H1 (cell line): ENCODE results near the gene IL21. TPM values are rescaled to one million over a fixed set of nuclear protein-coding genes. Genes with fewer than 3 reads are reported as not detected.
A peak's percentile ranks its signal among the peaks of the same experiment; 100 is the strongest.

ENCODE experiments used
- CTCF ChIA-PET: fragments of 300-600 bp; sonication (Branson Sonifier 250); formaldehyde crosslinking; loops from one replicate; lab custom pipeline; 2021; ENCODE audit not compliant: partially characterized antibody; lab: Charles Lee
- POLR2A ChIA-PET: fragments of 300-600 bp; sonication (Branson Sonifier 250); formaldehyde crosslinking; loops from one replicate; lab custom pipeline; 2021; ENCODE audit warnings: inconsistent platforms; ENCODE audit not compliant: partially characterized antibody; lab: Charles Lee
- DNase-seq, 2 experiments: peaks; one replicate each; pipeline versions ENCODE4 v3.0.0 to v3.0.0-alpha.2; 2010 to 2022; ENCODE audit warnings: low spot score in 2 of 2, low read depth in 1 of 2, mixed read lengths in 1 of 2
- FAIRE-seq: peaks from 2 replicates; lab custom pipeline; 2011; peaks lifted over from hg19 to GRCh38; lab: Jason Lieb, UNC
- H2AFZ ChIP-seq: 2 replicates; pipeline ENCODE4 v1.8.1; 2012; ENCODE audit warnings: low read length, inconsistent platforms
- H2AK5ac ChIP-seq: 2 replicates; pipeline ENCODE4 v1.6.1; 2013; ENCODE audit warnings: low read depth, low read length
- H2BK120ac ChIP-seq: replicated peaks from 2 replicates; pipeline ENCODE3; 2013; ENCODE audit warnings: low read depth, low read length, inconsistent platforms
- H2BK12ac ChIP-seq: 2 replicates; pipeline ENCODE4 v1.6.1; 2013; ENCODE audit warnings: low read depth, low read length
- H2BK15ac ChIP-seq: 2 replicates; pipeline ENCODE4 v1.6.1; 2013; ENCODE audit warnings: low read length
- H2BK20ac ChIP-seq: 2 replicates; pipeline ENCODE4 v1.6.1; 2013; ENCODE audit warnings: low read length
- H2BK5ac ChIP-seq: 2 replicates; pipeline ENCODE4 v1.6.1; 2013; ENCODE audit warnings: low read depth, low read length
- H3K14ac ChIP-seq: 2 replicates; pipeline ENCODE4 v1.6.1; 2013; ENCODE audit warnings: inconsistent platforms; ENCODE audit not compliant: insufficient read length
- H3K18ac ChIP-seq: 2 replicates; pipeline ENCODE4 v1.6.1; 2013; ENCODE audit warnings: low read length; ENCODE audit errors: extremely low read depth
- H3K23ac ChIP-seq: 2 replicates; pipeline ENCODE4 v1.6.1; 2013; ENCODE audit warnings: inconsistent platforms; ENCODE audit not compliant: insufficient read length
- H3K23me2 ChIP-seq: 2 replicates; pipeline ENCODE4 v1.6.1; 2013; ENCODE audit warnings: low read depth, low read length
- H3K27ac ChIP-seq: 2 replicates; pipeline ENCODE4 v1.6.1; 2011; ENCODE audit warnings: low read depth, low read length, inconsistent platforms
- H3K27me3 ChIP-seq, 4 experiments: replicated peaks in 1 of 4; 1 replicate in 1 of 4; 2 replicates in 3 of 4; pipeline versions ENCODE4 v1.6.1 to v1.8.1; 2011 to 2013; ENCODE audit warnings: low read length in 3 of 4, mild to moderate bottlenecking in 3 of 4, inconsistent platforms in 2 of 4, mixed read lengths in 2 of 4, moderate library complexity in 1 of 4; ENCODE audit not compliant: control insufficient read depth in 3 of 4, insufficient read depth in 3 of 4; ENCODE audit errors: extremely low read depth in 1 of 4
- H3K36me3 ChIP-seq, 4 experiments: 2 replicates each; pipeline versions ENCODE4 v1.6.1 to v1.8.1; 2011 to 2013; ENCODE audit warnings: mild to moderate bottlenecking in 4 of 4, low read length in 3 of 4, moderate library complexity in 2 of 4, control low read depth in 1 of 4, inconsistent platforms in 1 of 4; ENCODE audit not compliant: insufficient read depth in 4 of 4, control insufficient read depth in 2 of 4
- H3K4ac ChIP-seq: replicated peaks from 2 replicates; pipeline ENCODE3; 2013; ENCODE audit warnings: low read length, low read depth, mixed read lengths, inconsistent platforms; ENCODE audit not compliant: insufficient read length
- H3K4me1 ChIP-seq, 4 experiments: replicated peaks in 1 of 4; 1 replicate in 1 of 4; 2 replicates in 3 of 4; pipeline versions ENCODE4 v1.6.1 to v1.8.1; 2011 to 2013; ENCODE audit warnings: low read length in 3 of 4, inconsistent platforms in 2 of 4, mixed read lengths in 1 of 4; ENCODE audit not compliant: insufficient read depth in 4 of 4, control insufficient read depth in 3 of 4
- H3K4me2 ChIP-seq, 2 experiments: 2 replicates each; pipeline versions ENCODE4 v1.6.1 to v1.8.1; 2011 to 2013; ENCODE audit warnings: low read depth in 2 of 2, low read length in 2 of 2, control low read depth in 1 of 2, inconsistent platforms in 1 of 2, mild to moderate bottlenecking in 1 of 2; ENCODE audit not compliant: insufficient read depth in 1 of 2
- H3K4me3 ChIP-seq, 4 experiments: fragments of 200-600, 300-600 bp in 1 of 4; sonication (generic), shearing (Covaris generic), sonication (Bioruptor Twin) in 1 of 4; 2 replicates each; pipeline versions ENCODE4 v1.5.1 to v1.8.1; 2011 to 2016; ENCODE audit warnings: low read length in 4 of 4, low read depth in 3 of 4, control low read depth in 2 of 4, inconsistent platforms in 2 of 4, mild to moderate bottlenecking in 2 of 4, mixed read lengths in 1 of 4, moderate library complexity in 1 of 4; ENCODE audit not compliant: insufficient read depth in 2 of 4; ENCODE audit errors: extremely low read depth in 1 of 4
- H3K56ac ChIP-seq: replicated peaks from 2 replicates; pipeline ENCODE3; 2013; ENCODE audit warnings: low read depth, mild to moderate bottlenecking, mixed read lengths, low read length, inconsistent platforms; ENCODE audit not compliant: insufficient read length
- H3K79me1 ChIP-seq: 2 replicates; pipeline ENCODE4 v1.6.1; 2013; ENCODE audit warnings: low read depth, low read length, control low read depth
- H3K79me2 ChIP-seq, 2 experiments: 2 replicates each; pipeline versions ENCODE4 v1.6.1 to v1.8.1; 2012 to 2013; ENCODE audit warnings: low read length in 2 of 2, mild to moderate bottlenecking in 2 of 2, inconsistent platforms in 1 of 2; ENCODE audit not compliant: insufficient read depth in 2 of 2, control insufficient read depth in 1 of 2
- H3K9ac ChIP-seq, 4 experiments: replicated peaks in 1 of 4; 1 replicate in 1 of 4; 2 replicates in 3 of 4; pipeline versions ENCODE4 v1.6.1 to v1.8.1; 2011 to 2013; ENCODE audit warnings: low read depth in 3 of 4, low read length in 3 of 4, control low read depth in 2 of 4, mild to moderate bottlenecking in 2 of 4, moderate library complexity in 2 of 4, inconsistent platforms in 1 of 4; ENCODE audit errors: extremely low read depth in 1 of 4
- H3K9me3 ChIP-seq, 2 experiments: 2 replicates each; pipeline versions ENCODE4 v1.6.1 to v1.8.1; 2012 to 2013; ENCODE audit warnings: mild to moderate bottlenecking in 2 of 2, moderate library complexity in 2 of 2, control low read depth in 1 of 2, inconsistent platforms in 1 of 2, low read depth in 1 of 2, low read length in 1 of 2, mixed read lengths in 1 of 2; ENCODE audit not compliant: insufficient read depth in 2 of 2
- H4K20me1 ChIP-seq, 2 experiments: replicated peaks in 1 of 2; 2 replicates each; pipeline versions ENCODE3 to v1.8.1; 2011 to 2013; ENCODE audit warnings: inconsistent platforms in 2 of 2, low read length in 2 of 2, mild to moderate bottlenecking in 1 of 2; ENCODE audit not compliant: insufficient read depth in 2 of 2, control insufficient read depth in 1 of 2
- H4K5ac ChIP-seq: 2 replicates; pipeline ENCODE4 v1.6.1; 2013; ENCODE audit warnings: low read length, low read depth, mixed read lengths, inconsistent platforms; ENCODE audit not compliant: insufficient read length
- H4K8ac ChIP-seq: 2 replicates; pipeline ENCODE4 v1.8.0; 2013; ENCODE audit warnings: mild to moderate bottlenecking, moderate library complexity, low read length, inconsistent platforms; ENCODE audit not compliant: insufficient read depth; ENCODE audit errors: extremely low read depth
- H4K91ac ChIP-seq: replicated peaks from 2 replicates; pipeline ENCODE3; 2013; ENCODE audit warnings: low read length, mixed read lengths, inconsistent platforms; ENCODE audit not compliant: insufficient read length
- MAFK ChIP-seq: IDR thresholded peaks from 2 replicates; pipeline ENCODE4 v1.6.1; 2012; ENCODE audit warnings: low read depth, mild to moderate bottlenecking, improper control_type of control experiment, low read length
- WGBS, 2 experiments: shearing (Covaris generic) in 1 of 2; methylation state at CpG; one replicate each; pipeline versions ENCODE4 v1.1.6 to v1.1.7; 2013 to 2015; ENCODE audit warnings: low lambda C conversion rate in 2 of 2, mixed read lengths in 2 of 2, inconsistent platforms in 1 of 2, low coverage in 1 of 2, missing lambda C conversion rate in 1 of 2; ENCODE audit not compliant: insufficient replicate concordance in 2 of 2, insufficient coverage in 1 of 2, insufficient read length in 1 of 2; ENCODE audit errors: extremely low coverage in 1 of 2, missing lambda C conversion rate in 1 of 2; 5-methylcytosine and 5-hydroxymethylcytosine counted together
- polyA plus RNA-seq, 7 experiments: library from polyadenylated mRNA; depleted of rRNA in 3 of 7; stranded (reverse) in 5 of 7; unstranded in 2 of 7; fragments of >200 nt in 5 of 7; fragments of 200-250 nt in 2 of 7; gene quantifications; 1 replicate in 5 of 7; 2 replicates in 1 of 7; 4 replicates in 1 of 7; pipeline versions ENCODE4 v1.2.1 to v1.2.3, GENCODE V29; 2011 to 2013; ENCODE audit warnings: missing spikeins in 2 of 7, mixed read lengths in 2 of 7
- total RNA-seq: library from RNA; stranded (reverse); fragmentation: NEBNext Ultra II Directional; extraction: Animal tissue kit (Norgen Biotek cat#: 25700); gene quantifications from 2 replicates; pipeline ENCODE4 v1.2.1, GENCODE V29; 2021

The IL21 gene
- total and polyA plus RNA-seq, 2 of the 8 experiments (the other 6 are each of a cell fraction or from before 2014, with no cell fraction given): not detected

GRCh38 chr4:122616915-122617596 is 3.8 kb downstream of the IL21 start:
- ChIA-PET CTCF (interaction anchor here (0.6 to 3.6 kb wide), 3 partner anchors 14 to 539 kb away, joined by 4 to 14 read pairs (median 4); no protein-coding TSS in a partner anchor), POLR2A (interaction anchor here (1.5 kb wide), 1 partner anchor 337 kb away, joined by 4 read pairs; no protein-coding TSS in a partner anchor)
- Histone ChIP-seq H2AK5ac (no peak overlapping the region), H3K9ac (no peak overlapping the region), H3K79me1 (no peaks in the 10 kb centered on the region), H3K36me3 (no peaks in the 10 kb centered on the region), H2BK5ac (no peak overlapping the region), H3K4ac (no peak overlapping the region), H3K23me2 (no peaks in the 10 kb centered on the region), H3K4me1 (peaks cover 2 to 7% (median 5%) of the 10 kb centered on the region in 4 experiments; a peak in 6 of 7 replicates), H4K20me1 (no peaks in the 10 kb centered on the region), H3K79me2 (no peaks in the 10 kb centered on the region), H2BK20ac (no peak overlapping the region), H3K23ac (no peak overlapping the region), H3K27ac (no peak overlapping the region), H2BK120ac (no peak overlapping the region), H3K18ac (no peak overlapping the region), H3K27me3 (no peaks in the 10 kb centered on the region), H2BK15ac (no peak overlapping the region), H3K4me2 (no peak overlapping the region), H4K91ac (no peak overlapping the region), H3K4me3 (no peak overlapping the region), H2AFZ (no peak overlapping the region), H4K5ac (no peak overlapping the region), H3K14ac (no peak overlapping the region), H3K9me3 (no peaks in the 10 kb centered on the region), H2BK12ac (no peak overlapping the region), H4K8ac (no peak overlapping the region), H3K56ac (no peak overlapping the region)
- DNase-seq (no peak), FAIRE-seq (no peak)
- 79% methylated on average over 6 of the region's 6 CpGs; no CpG with 5 or more reads in 1 of the 2 experiments for WGBS, 2 experiments
- peak; percentile 7; the same call in 1 of the 2 replicates for TF ChIP-seq MAFK
